IPS-11a (cell line): ENCODE measurements around the gene TMEM186.
"Not testable (repeated sequence)": the region's sequence is repeated elsewhere in the genome, so short reads cannot be mapped to it uniquely, and the experiment has no call there.

Source experiments
- H3K4me3 ChIP-seq: one replicate; pipeline ENCODE4 v1.5.1; 2013; ENCODE audit warnings: low read depth, low read length, control low read depth

The TMEM186 gene

GRCh38 chr16:8797364-8798173 lies at the start of gene TMEM186, which contains the start of gene PMM2:
TMEM186 (minus strand) TSS chr16:8797639; CDS start chr16:8797614, 25 bp downstream.
PMM2 (plus strand) TSS chr16:8797839; CDS start chr16:8797883, 44 bp downstream.
- H3K4me3 ChIP-seq = peak within 1 kb of the TSS; percentile 97

- H3K4me3 ChIP-seq = no peak overlapping the region
These were observed 49.7 kb upstream of the TMEM186 start for GRCh38 chr16:8847145-8847544.

GRCh38 chr16:8846401-8846932 lies 49.0 kb upstream of the TMEM186 start:
- no peak overlapping the region for H3K4me3 ChIP-seq

- no peak overlapping the region for H3K4me3 ChIP-seq
These were observed 48.4 kb upstream of the TMEM186 start for GRCh38 chr16:8845699-8846298.

- H3K4me3 ChIP-seq = not testable (repeated sequence)
These were observed 45.9 kb upstream of the TMEM186 start for GRCh38 chr16:8843296-8843695.

- H3K4me3 ChIP-seq = not testable (repeated sequence)
These were observed 44.6 kb upstream of the TMEM186 start for GRCh38 chr16:8842016-8842415.

GRCh38 chr16:8837594-8837993 lies 40.2 kb upstream of the TMEM186 start:
- H3K4me3 ChIP-seq = not testable (repeated sequence)

GRCh38 chr16:8836797-8837196 lies 39.4 kb upstream of the TMEM186 start:
- not testable (repeated sequence) for H3K4me3 ChIP-seq

- no peak overlapping the region for H3K4me3 ChIP-seq
These were observed 35.3 kb upstream of the TMEM186 start for GRCh38 chr16:8832717-8833105.

- no peak overlapping the region for H3K4me3 ChIP-seq
These were observed 34.7 kb upstream of the TMEM186 start for GRCh38 chr16:8831871-8832716.

GRCh38 chr16:8831450-8831849 lies 34.0 kb upstream of the TMEM186 start:
- H3K4me3 ChIP-seq = no peak overlapping the region

GRCh38 chr16:8828541-8829165 lies 31.2 kb upstream of the TMEM186 start:
- no peak overlapping the region for H3K4me3 ChIP-seq

GRCh38 chr16:8826278-8826879 lies 28.9 kb upstream of the TMEM186 start:
- no peak overlapping the region for H3K4me3 ChIP-seq

- no peak overlapping the region for H3K4me3 ChIP-seq
These were observed 25.0 kb upstream of the TMEM186 start for GRCh38 chr16:8822403-8822802.

GRCh38 chr16:8819411-8820034 lies 22.1 kb upstream of the TMEM186 start:
- no peak overlapping the region for H3K4me3 ChIP-seq

GRCh38 chr16:8818504-8819270 lies 21.2 kb upstream of the TMEM186 start:
- no peak overlapping the region for H3K4me3 ChIP-seq

- no peak overlapping the region for H3K4me3 ChIP-seq
These were observed 19.7 kb upstream of the TMEM186 start for GRCh38 chr16:8816967-8817655.

- no peak overlapping the region for H3K4me3 ChIP-seq
These were observed 16.8 kb upstream of the TMEM186 start for GRCh38 chr16:8814095-8814806.
